Measurements from ENCODE around the gene UBAP1. TPM values are rescaled to one million over a fixed set of nuclear protein-coding genes. Genes with fewer than 3 reads are reported as not detected.

Gene UBAP1
- total RNA-seq, 1 experiment from 2014 or later, result 29.4 TPM

- no TSS peak for BruUV-seq (replicated peaks)
- H3K4me3 Mint-ChIP-seq (ENCODE audit: low read depth, unreplicated experiment), result no peak overlapping the region
- CTCF ChIA-PET, result interaction anchor here (0.5 to 0.9 kb wide), 2 partner anchors 25 to 180 kb away, joined by 6 to 11 read pairs; no protein-coding TSS in a partner anchor
- no peak for DNase-seq
- no peak overlapping the region for H3K27ac Mint-ChIP-seq (ENCODE audit: unreplicated experiment)
- intact Hi-C loops (cut with micrococcal nuclease; ENCODE audit: unreplicated experiment), result no loop called here
- H3K27me3 Mint-ChIP-seq (ENCODE audit: unreplicated experiment), result no peaks in the 10 kb centered on the region
- no peak for TF ChIP-seq CTCF (IDR thresholded peaks at IDR 0.05; ENCODE audit: unreplicated experiment)
- peaks cover 21% of the 10 kb centered on the region for H3K36me3 Mint-ChIP-seq (ENCODE audit: insufficient read depth, unreplicated experiment)
- no peaks in the 10 kb centered on the region for H3K4me1 Mint-ChIP-seq (ENCODE audit: low read depth, unreplicated experiment)
- H3K9me3 Mint-ChIP-seq (ENCODE audit: low read depth, unreplicated experiment), result no peaks in the 10 kb centered on the region
Measured at GRCh38 chr9:34253460-34253837, 74.6 kb downstream of the UBAP1 start.

DNA sequence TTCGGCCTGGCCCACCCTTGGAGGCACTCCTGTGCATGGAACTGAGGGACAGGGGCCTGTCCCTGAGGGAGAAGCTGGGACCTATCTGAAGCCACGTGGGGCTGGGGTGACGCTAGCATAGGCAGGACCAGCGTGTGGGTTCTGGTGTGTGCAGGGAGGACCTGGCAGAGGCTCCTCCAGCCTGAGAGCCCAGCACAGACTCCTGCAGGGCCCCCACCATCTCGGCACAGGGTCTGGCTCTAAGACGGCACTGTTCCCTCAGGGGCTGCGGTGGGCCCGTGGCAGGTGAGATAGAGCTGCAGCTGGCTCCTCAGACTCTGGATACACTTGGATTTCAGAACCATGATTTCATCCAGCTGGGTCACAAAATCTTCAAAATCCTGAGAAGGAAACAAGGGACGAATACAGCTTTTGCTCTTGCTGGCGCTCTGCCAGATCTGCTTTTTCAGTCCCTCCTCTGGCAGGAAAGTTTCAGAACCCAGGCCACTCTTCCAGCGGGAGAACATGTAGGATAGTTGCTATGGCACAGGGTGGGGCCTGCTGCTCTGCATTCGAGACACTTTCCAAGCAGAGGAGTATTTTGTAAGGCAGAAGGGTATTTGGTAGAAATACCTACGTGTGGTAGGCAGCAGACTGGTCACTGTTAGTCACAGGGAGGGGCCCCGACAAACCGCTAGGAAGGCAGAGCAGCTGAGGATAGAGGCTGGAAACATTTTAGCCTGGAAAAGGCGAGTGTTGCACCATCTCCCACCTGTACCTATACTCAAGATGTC is 75.5 kb downstream of the UBAP1 start:
- no peaks in the 10 kb centered on the region for H3K27me3 Mint-ChIP-seq (ENCODE audit: unreplicated experiment)
- no peaks in the 10 kb centered on the region for H3K4me1 Mint-ChIP-seq (ENCODE audit: low read depth, unreplicated experiment)
- peak; percentile 19 for DNase-seq
- BruUV-seq (replicated peaks), result no TSS peak
- no peak overlapping the region for H3K27ac Mint-ChIP-seq (ENCODE audit: unreplicated experiment)
- intact Hi-C loops (cut with micrococcal nuclease; ENCODE audit: unreplicated experiment), result no loop called here
- no peak overlapping the region for H3K4me3 Mint-ChIP-seq (ENCODE audit: low read depth, unreplicated experiment)
- no peaks in the 10 kb centered on the region for H3K9me3 Mint-ChIP-seq (ENCODE audit: low read depth, unreplicated experiment)
- CTCF ChIA-PET, result interaction anchor here (0.6 to 0.9 kb wide), 2 partner anchors 180 to 208 kb away, joined by 3 to 6 read pairs; no protein-coding TSS in a partner anchor
- TF ChIP-seq CTCF (IDR thresholded peaks at IDR 0.05; ENCODE audit: unreplicated experiment), result no peak
- H3K36me3 Mint-ChIP-seq (ENCODE audit: insufficient read depth, unreplicated experiment), result peaks cover 28% of the 10 kb centered on the region

GRCh38 chr9:34254966-34255825 is 76.4 kb downstream of the UBAP1 start:
- H3K4me3 Mint-ChIP-seq (ENCODE audit: low read depth, unreplicated experiment), result no peak overlapping the region
- CTCF ChIA-PET, result no interaction called here
- H3K27me3 Mint-ChIP-seq (ENCODE audit: unreplicated experiment), result no peaks in the 10 kb centered on the region
- no TSS peak for BruUV-seq (replicated peaks)
- H3K27ac Mint-ChIP-seq (ENCODE audit: unreplicated experiment), result no peak overlapping the region
- peaks cover 22% of the 10 kb centered on the region for H3K36me3 Mint-ChIP-seq (ENCODE audit: insufficient read depth, unreplicated experiment)
- DNase-seq, result no peak
- TF ChIP-seq CTCF (IDR thresholded peaks at IDR 0.05; ENCODE audit: unreplicated experiment), result no peak
- no peaks in the 10 kb centered on the region for H3K4me1 Mint-ChIP-seq (ENCODE audit: low read depth, unreplicated experiment)
- H3K9me3 Mint-ChIP-seq (ENCODE audit: low read depth, unreplicated experiment), result no peaks in the 10 kb centered on the region
- intact Hi-C loops (cut with micrococcal nuclease; ENCODE audit: unreplicated experiment), result no loop called here

DNA sequence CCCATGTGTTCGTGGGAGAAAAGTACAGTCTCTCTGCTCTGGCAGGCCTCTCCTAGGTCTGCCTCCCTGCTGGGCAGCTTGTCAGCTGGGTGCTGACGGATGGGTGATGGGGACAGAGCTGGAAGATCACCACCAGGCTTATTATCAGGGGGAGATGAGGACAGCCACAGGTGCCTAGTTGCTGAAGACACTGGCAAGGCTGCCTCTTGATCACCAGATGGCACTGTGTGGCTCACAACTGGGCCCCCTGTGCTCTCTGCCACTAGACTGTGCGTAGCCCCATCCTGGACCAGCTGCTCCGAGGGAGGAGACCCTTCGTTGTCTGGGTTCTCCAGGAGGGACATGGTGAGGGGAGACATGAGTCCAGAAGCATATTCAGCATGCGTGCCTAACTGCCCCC is 77.3 kb downstream of the UBAP1 start:
- H3K4me3 Mint-ChIP-seq (ENCODE audit: low read depth, unreplicated experiment), result no peak overlapping the region
- intact Hi-C loops (cut with micrococcal nuclease; ENCODE audit: unreplicated experiment), result no loop called here
- CTCF ChIA-PET, result no interaction called here
- peaks cover 22% of the 10 kb centered on the region for H3K36me3 Mint-ChIP-seq (ENCODE audit: insufficient read depth, unreplicated experiment)
- BruUV-seq (replicated peaks), result no TSS peak
- no peaks in the 10 kb centered on the region for H3K4me1 Mint-ChIP-seq (ENCODE audit: low read depth, unreplicated experiment)
- no peak for DNase-seq
- H3K27me3 Mint-ChIP-seq (ENCODE audit: unreplicated experiment), result no peaks in the 10 kb centered on the region
- H3K9me3 Mint-ChIP-seq (ENCODE audit: low read depth, unreplicated experiment), result no peaks in the 10 kb centered on the region
- TF ChIP-seq CTCF (IDR thresholded peaks at IDR 0.05; ENCODE audit: unreplicated experiment), result no peak
- H3K27ac Mint-ChIP-seq (ENCODE audit: unreplicated experiment), result no peak overlapping the region

All from Calu3 (cell line).